NCI-H2171 (cell line): Measurements from ENCODE around the gene TTC13.
"Not testable (repeated sequence)": the region's sequence is repeated elsewhere in the genome, so short reads cannot be mapped to it uniquely, and the experiment has no call there.

ENCODE experiments used
- DNase-seq: peaks from one replicate; lab custom pipeline; 2025; lab: John Stamatoyannopoulos, UW

The TTC13 gene

DNA sequence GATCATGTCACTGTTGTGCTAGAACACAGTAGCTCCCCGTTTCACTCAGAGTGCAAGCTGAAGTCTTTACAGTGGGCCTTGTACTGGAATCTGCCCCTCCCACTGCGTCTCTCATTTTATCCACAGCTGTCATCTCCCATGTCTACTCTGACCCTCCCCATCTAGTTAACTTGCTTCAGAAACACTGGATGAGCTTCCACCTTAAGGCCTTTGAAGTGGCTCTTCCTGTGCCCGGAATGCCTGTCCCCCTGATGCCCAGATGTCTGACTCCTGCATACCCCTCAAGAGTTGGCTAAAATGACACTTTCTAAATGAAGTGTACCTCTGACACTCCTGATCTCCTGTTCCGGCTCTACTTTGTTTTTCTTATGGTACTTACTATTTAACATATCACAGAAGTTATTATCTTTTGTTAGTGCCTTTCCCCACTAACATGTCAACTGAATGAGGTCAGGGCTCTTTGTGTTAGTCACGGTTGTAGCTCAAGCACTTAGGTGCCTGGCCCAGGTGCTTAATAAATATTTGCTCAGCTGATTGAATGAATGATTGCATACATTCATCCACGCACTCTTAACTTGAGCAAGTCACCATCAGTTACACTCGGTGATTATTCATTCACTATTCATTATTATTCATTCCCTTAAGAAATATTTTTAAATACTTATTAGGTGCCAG lies 13.6 kb upstream of the TTC13 start:
- no peak for DNase-seq

DNA sequence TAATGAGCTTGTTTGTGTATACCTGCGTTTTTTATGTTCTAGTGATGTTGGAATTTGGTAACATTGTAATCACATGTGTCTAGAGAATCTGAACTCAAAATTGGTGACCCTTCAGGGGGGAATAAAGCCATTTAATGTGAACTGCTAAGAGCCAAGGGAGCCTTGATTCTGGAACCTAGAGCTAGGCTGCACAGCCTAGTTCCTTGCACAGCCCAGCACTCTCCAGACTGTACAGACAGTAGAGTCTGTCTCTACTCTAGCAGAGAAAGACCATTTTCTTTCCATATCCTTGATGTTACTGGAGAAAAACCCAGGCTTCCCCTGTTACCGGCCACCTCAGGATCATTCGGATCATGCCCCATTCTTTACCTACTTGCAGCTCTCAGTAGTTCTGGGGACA lies 8.8 kb upstream of the TTC13 start:
- DNase-seq = no peak

DNA sequence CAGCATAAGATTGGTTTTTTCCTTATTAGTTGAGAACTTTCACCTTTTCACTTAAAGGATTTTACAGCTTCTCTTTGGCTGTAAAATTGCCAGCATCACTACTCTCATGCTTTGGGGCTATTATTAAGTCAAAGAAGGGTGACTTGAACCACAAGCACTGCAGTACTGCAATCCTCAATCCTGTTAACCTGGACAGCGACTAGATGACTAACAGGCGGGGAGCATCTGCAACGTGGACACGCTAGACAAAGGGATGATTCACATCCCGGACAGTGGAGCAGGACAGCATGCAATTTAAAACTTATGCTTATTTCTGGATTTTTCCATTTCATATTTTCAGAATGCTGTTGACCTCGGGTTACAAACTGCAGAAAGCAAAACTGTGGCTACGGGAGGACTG lies 8.3 kb upstream of the TTC13 start:
- no peak for DNase-seq

DNA sequence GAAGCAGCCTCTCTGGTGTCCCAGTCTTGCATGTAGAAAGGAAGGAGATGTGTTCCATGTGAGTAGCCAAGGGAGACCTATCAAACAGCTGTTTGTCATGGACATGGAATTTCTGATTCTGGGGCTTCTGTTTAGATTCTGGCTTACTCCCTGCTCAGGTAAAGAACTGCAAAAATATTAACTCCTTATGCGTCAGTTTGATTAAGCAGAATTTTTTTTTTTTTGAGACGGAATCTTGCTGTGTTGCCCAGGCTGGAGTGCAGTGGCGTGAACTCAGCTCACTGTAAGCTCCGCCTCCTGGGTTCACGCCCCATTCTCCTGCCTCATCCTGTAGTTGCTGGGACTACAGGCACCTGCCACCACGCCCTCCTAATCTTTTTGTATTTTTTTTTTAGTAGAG lies 7.0 kb upstream of the TTC13 start:
- DNase-seq = no peak

DNA sequence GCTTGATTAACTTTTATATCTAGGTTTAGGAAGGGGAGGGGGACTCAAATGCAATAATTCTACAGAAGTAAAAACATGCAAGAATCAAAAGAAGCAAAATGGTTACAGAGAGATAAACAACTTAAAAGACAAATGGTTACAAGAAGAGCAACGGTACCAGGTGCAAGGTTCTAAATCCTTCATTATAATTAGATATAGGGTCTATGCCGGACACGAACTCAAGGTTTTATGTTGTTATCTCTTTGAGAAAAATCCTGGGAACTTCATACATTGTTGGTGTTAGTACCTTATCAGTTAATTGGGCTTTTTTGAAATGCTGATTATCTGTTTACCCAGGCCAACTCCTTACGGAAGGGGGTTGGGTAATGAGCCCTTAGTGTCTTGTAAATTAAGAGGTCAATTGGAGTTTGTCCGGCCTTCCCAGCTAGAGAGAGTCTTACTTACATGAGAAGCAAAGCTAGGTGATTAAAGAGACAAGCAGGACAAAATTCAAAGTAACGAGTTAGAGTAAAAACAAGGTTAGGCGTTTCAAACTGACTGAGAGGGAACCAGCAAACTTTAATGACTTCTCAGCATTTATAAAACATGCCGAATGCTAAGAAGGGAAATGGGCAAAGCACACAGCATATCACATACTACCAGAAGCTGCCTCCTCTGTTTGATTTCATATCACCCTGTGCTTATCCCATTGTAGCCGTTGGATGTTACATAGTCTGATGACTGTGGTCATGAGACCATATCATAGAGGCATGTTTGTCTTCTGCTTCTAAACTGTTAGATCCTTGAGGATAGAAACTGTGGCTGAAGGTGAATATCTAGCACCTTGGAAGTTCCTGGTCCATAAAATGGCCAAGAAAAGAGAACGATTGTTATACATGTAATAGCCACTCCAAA lies 6.2 kb upstream of the TTC13 start:
- DNase-seq = not testable (repeated sequence)

DNA sequence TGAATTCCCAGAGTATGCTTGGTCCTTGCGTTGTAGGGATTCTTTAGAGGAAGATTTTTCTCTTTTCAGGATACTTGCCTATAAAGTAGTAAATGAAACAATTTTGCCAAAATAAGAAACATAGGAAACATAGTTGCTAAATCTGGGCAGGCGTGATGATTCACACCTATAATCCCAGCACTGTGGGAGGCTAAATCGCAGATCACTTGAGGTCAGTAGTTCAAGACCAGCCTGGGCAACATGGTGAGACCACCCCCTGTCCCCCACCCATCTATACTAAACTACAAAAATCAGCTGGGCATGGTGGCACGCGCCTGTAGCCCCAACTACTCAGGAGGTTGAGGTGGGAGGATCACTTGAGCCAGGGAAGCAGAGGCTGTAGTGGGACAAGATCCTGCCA lies 5.2 kb upstream of the TTC13 start:
- DNase-seq = no peak

DNA sequence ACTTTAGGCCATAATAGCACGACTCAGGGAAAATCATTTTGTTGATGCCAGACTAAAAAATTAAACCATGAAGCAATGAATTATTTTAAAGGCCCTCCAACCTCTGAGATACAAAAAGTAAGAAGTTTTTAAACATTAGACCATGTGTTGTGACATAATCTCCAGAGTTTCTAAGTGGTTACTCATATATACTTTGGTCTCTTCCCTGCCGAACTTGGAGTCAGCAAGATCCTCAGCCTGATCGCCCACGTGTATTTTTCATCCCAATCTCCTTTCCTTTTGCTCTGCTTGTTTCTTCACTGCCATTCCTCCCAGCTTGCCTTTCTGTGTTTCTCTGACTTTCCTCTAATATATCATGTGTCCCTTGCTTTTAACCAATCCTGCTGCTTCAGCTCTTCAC lies 4.0 kb upstream of the TTC13 start:
- DNase-seq = no peak

DNA sequence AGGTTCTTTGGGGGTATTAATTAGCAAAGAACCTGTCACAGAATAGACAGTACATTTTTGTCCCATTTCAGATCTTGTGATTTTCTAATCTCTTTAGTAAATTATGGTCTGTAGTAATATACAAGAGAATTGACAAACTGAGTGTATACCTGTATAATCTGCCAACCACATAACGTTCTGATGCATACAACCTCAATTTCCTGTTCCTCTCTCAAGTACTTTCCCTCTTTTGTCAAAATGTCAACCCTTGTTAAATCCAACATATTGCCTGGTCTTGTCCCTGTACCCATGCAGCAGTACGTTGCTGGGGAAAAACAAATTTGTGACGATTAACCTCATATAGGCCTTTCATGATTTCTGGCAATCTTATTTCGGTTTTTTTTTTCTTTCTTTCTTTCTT lies 1.3 kb upstream of the TTC13 start:
- no peak for DNase-seq

DNA sequence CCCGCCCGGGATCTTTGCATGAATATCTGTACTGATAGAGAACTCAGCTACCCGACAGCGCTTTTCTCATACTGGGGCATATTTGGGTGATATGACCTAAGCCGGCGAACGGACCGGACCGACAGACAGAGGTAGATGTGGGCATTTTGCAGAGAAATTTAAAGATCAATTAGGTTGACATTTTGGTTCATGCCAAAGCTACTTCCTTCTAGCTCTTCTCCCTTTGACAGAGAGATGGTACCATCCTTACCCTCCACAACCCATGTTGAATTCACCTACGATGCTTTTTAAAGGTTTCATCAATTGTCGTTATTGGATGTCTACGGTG lies 692 bp upstream of the TTC13 start:
- DNase-seq = no peak

DNA sequence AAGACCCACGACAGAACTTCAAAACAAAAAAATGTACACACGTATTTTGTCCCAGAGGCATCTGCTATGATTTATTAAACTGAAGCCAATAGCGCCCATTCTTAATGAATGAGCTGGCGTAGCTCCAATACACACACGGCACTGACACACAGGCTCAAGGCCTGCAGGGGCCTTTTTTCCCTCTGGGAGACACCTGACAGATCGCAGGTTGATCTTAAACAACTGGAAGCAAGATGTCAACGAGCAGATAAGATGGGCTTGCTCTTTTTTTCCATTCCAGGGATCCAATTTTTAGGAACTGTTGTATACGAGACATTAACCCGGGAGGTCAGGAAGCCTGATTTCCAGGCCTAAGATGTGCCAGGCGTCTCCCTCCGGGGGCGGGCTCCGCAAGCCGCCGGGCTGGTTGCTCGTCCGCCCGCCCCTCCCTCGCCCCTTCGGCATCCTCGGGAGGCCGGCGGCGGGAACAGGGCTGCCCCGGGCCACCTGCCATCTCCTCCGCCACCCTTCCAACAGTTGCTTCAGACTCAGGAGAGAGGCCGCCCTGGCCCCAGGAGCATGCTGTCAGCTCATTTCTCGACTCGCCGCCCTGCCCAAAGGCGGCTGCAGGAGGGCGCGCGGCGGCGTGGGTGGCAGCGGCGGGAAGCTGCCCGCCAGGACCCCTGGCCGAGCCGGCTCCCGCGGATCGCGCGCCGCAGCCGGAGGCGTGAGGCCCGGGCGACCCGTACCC lies 735 bp downstream of the TTC13 start:
- DNase-seq = peak; percentile 72

DNA sequence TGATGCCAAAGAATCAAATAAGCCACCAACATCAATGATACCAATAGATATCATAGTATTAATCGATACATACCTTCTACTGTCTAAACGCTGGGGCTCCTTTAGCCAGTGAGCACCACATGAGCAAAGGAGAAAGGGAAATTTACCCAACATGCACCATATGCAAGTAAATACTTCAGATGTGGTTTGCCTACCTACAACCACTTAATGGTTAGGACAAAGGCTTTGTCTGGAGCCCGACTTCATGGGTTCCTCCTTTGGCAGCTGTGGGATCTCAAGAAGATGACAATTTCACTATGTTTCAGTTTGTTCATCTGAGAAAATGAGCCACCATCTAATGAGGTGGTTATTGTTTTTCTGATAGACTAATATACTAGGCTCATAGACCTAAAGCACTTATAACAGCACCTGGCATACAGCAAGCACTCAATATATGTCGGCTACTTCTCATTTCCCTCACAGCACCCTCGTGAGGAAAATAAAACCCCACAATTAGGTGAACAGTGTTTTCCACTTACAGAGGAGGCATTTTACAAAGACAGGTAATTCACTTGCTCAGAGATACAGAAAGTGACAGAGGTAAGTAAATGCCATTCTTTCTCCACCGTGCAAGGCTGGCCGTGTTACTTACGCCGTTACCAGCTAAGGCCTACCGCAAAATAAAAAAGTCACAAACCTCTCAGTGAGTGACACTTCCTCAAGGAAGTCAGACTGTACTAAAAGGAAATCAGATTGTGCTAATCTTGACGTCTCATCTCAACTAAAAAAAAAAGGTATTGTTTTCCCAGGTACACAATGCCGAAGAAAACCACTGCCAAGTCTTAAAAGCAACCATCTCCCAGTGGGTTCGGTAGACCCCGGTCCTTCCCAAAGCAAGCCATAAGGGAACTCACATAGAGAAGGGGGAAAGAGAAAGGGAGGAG lies 1.6 kb downstream of the TTC13 start:
- no peak for DNase-seq

DNA sequence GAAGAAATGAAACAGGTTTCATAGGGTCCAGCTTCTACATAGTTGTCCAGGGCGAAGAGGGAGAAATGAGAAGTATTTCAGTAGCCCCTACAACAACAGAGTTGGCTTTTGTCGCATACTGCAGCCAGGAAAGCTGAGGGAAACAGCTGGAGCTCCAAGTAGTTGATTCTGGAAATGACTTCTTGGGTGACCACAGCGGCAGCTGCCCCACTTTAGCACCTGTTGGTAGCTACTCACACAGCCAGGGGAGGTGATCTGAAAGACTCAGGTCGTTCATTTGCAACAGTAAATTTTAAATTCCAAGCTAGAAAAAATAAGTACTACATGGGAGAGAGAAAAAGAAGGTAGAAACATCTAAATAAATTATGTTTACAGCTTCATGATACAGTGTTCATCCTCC lies 2.3 kb downstream of the TTC13 start:
- no peak for DNase-seq

DNA sequence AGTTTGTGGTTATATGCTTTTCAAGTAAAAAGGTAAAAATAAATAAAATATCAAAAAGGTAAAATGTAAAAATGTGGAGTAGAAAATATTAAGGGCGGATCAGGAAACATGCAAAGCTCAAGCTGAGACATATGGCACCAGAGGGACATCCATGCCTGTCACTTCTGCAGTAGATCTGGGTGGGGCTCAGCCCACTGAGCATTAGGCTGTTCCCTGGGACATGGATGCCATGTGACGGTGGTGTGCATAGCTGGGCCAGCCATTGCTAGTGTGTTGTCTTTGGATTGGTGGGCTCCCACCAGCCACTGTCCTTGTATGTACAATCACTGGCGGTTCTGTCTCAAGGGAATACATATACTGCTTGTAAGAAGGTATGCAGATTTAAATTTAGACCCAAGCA lies 3.0 kb downstream of the TTC13 start:
- no peak for DNase-seq

DNA sequence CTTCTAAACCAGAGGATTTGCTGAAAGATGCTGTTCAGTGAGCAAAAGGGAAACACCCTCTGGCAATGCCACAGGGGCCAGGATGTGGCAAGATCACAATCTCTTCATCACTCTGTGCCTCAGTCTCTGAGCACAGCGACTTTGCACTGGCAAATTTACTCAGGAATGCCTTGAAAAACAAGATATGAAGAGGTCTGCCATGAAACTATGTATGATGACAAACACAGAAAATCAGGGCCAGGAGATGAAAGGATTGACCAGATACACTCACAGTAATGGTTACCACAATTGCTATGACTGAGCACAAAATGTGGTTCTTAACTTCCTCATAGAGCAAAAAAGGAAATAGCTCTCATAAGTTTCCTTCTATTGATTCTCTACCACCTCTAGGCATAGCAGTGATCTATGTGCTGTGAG lies 5.8 kb downstream of the TTC13 start:
- DNase-seq = no peak

DNA sequence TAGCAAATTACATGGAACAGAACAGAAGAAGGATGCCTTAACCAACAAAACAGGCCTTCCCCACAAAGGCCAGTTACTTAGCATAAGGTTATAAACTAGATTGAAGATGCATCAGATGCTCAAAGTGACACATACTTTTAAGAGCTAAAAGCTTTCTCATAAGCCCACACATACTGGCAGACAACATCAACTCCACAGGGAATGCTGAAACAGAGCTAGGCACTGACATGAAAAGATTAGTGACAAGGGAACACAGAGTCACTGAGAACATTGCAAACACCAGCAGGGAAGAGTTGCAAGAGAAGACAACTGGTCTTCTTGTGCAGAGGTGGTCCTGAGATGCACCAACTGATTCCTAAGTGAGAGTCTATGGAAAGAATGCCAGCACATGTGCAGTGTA lies 6.9 kb downstream of the TTC13 start:
- no peak for DNase-seq

DNA sequence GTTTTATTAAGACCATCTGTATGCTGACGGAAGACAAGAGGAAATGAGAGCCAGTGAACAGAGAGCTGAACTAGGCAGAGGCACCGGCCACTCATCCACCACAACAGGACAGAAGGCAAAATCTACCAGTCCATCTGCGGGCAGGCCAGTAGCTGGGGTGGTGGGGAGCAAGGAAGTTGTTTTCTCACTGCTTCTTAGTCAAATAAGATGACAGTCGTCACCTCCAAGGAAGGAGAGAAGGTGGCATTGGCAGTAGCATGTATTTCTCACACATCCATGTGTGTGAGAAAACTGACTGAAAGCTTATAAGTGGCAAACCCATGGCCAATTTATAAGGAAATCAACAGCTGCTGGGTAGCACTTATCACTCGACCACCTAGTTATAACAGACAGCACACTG lies 8.2 kb downstream of the TTC13 start:
- DNase-seq = no peak

DNA sequence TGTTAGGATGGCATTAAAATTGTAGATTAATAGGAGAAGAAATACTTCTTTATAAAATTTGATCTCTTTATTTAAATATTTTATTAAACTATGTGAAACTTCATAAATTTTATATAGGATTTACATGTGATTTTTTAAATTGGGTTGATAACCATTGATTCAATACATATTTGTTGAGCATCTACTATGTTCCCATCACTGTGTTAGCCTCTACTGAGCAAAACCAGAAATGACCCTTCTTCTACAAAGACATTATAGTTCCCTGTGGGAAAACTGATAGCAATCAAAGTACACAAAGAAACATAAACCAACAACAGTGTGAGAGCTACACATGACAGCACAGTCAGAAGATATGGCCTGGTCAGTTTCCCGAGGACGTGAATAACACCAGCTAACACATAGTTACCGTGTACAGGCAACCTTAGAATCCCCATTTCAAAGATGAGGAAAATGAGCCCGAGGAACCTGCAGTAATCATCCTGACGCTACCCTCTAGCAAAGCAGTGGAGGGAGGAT lies 12.2 kb downstream of the TTC13 start:
- no peak for DNase-seq

DNA sequence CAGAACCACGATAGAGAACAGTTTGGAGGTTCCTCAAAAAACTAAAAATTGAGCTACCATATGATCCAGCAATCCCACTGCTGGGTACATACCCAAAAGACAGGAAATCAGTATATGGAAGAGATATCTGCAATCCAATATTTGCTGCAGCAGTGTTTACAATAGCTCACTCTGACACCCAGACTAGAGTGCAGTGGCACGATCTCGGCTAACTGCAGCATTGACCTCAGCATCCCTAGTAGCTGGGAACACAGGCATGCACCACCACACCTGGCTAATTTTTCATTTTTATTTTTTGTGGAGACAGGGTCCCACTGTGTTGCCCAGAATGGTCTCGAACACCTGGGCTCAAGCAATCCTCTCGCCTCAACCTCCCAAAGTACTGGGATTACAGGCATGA lies 13.1 kb downstream of the TTC13 start:
- DNase-seq = no peak

DNA sequence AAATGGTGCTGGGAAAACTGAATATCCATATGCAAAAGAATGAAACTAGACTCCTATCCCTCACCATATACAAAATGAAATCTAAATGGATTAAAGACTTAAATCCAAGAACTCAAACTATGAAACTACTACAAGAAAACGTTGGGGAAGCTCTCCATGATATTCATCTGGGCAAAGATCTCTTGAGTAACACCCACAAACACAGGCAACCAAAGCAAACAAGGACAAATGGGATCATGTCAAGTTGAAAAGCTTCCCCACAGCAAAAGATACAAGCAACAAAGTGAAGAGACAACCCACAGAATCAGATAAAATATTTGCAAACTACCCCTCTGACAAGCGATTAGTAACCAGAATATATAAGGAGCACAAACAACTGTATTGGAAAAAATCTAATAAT lies 13.8 kb downstream of the TTC13 start:
- no peak for DNase-seq

DNA sequence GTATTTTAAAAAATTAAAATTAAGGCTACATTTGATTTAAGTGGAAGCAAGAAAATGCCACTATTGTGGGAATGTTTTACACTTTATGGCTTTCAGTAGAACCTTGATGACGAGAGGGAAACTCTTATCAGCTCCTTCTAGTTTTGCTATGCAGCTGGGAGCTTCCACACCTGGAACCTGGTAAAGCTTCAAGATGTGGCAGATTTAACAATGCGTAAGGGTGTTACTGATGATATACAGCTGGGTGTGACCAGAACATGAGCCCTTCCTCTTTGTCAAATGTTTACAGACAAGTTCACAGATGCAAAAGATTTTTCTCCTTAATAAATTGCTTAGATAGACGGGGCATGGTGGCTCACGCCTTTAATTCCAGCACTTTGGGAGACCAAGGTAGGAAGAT lies 20.3 kb downstream of the TTC13 start:
- no peak for DNase-seq

DNA sequence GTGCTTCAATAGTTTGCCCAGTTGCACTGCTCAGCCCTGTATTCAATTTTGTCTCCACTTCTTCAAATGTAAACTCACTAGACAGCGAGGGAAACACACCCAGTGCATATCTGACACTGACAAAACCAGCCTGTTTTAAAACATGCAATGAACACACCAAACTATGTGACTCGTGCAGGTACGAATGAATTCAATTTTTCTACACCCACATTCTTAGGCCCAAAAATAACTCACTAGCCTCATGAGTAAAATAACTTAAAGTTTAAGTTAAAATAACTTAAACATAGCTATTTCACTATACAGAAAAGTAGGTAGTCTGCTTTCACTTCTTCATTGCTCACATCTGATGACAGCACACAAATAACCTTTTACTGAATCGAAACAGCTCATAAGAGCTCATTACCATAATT lies 21.1 kb downstream of the TTC13 start:
- no peak for DNase-seq

DNA sequence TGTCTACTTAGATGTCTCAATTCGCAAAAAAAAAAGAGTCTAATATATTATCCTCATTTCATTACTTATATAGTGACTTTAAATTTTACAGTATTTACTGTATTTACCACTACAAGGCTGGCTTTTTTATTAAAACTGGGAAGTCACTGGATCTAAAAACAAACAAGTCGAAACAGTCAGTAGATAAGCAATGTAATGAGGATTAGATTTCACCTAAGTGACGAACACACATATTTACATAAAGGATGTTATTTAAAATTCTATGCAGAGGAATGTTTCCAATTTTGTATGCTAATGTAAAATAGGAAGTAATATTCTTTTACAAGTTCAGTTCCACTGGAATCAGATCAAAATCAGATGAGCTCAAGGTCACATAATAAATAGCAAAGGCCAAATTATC lies 28.3 kb downstream of the TTC13 start:
- no peak for DNase-seq
